ENCODE measurements around the gene REV1. TPM values are rescaled to one million over a fixed set of nuclear protein-coding genes. Genes with fewer than 3 reads are reported as not detected.
A peak's percentile ranks its signal among the peaks of the same experiment; 100 is the strongest.

Gene REV1
- total and polyA plus RNA-seq, 2 of the 8 experiments (the other 6 are each of a cell fraction or from before 2014, with no cell fraction given): 16.6 to 34.3 TPM

- TF ChIP-seq, protein P1, sequence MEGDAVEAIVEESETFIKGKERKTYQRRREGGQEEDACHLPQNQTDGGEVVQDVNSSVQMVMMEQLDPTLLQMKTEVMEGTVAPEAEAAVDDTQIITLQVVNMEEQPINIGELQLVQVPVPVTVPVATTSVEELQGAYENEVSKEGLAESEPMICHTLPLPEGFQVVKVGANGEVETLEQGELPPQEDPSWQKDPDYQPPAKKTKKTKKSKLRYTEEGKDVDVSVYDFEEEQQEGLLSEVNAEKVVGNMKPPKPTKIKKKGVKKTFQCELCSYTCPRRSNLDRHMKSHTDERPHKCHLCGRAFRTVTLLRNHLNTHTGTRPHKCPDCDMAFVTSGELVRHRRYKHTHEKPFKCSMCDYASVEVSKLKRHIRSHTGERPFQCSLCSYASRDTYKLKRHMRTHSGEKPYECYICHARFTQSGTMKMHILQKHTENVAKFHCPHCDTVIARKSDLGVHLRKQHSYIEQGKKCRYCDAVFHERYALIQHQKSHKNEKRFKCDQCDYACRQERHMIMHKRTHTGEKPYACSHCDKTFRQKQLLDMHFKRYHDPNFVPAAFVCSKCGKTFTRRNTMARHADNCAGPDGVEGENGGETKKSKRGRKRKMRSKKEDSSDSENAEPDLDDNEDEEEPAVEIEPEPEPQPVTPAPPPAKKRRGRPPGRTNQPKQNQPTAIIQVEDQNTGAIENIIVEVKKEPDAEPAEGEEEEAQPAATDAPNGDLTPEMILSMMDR (IDR thresholded peaks at IDR 0.05; ENCODE audit: control extremely low read depth in 1 of 3, insufficient read depth in 1 of 3, low read depth in 1 of 3, low read length in 3 of 3): peak; percentile 57 to 71 (median 64)
- no peak for TF ChIP-seq TBP (IDR thresholded peaks at IDR 0.05; ENCODE audit: low read depth, low read length)
- TF ChIP-seq ASH2L (IDR thresholded peaks at IDR 0.05; ENCODE audit: low read length): peak; percentile 92
- peak; percentile 20 for TF ChIP-seq TAF1 (IDR thresholded peaks at IDR 0.05; ENCODE audit: low read depth, low read length)
These were observed at the start of gene REV1 (continued) for GRCh38 chr2:99489761-99490622.

Measured in H1 (cell line).